HepG2 (cell line): ENCODE measurements around the gene CTIF. TPM values are rescaled to one million over a fixed set of nuclear protein-coding genes. Genes with fewer than 3 reads are reported as not detected.

Experiments
- AHR ChIP-seq: IDR thresholded peaks from 2 replicates; pipeline ENCODE4 v1.6.1; 2018; ENCODE audit warnings: missing genetic modification reagents, missing compliant biosample characterization
- ATF1 ChIP-seq: IDR thresholded peaks from 2 replicates; pipeline ENCODE4 v1.6.1; 2016; ENCODE audit warnings: mild to moderate bottlenecking, control low read depth
- CEBPZ ChIP-seq: IDR thresholded peaks from 2 replicates; pipeline ENCODE4 v1.6.1; 2012; ENCODE audit warnings: low read length, improper control_type of control experiment
- CHCHD3 ChIP-seq: sonication (generic); formaldehyde crosslinking; IDR thresholded peaks from 2 replicates; pipeline ENCODE4 v1.8.0; 2022; ENCODE audit warnings: mild to moderate bottlenecking, missing genetic modification reagents, moderate library complexity
- CHD2 ChIP-seq: IDR thresholded peaks from 2 replicates; pipeline ENCODE4 v1.6.1; 2011; ENCODE audit warnings: low read depth, low read length, improper control_type of control experiment
- KAT2B ChIP-seq: fragments of 150-350 bp; IDR thresholded peaks from 2 replicates; pipeline ENCODE4 v1.6.1; 2014; ENCODE audit warnings: low read depth, low read length, borderline replicate concordance
- LBX2 ChIP-seq: sonication (generic); formaldehyde crosslinking; IDR thresholded peaks from 2 replicates; pipeline ENCODE4 v1.5.0; 2020; ENCODE audit warnings: missing genetic modification reagents, mild to moderate bottlenecking, borderline replicate concordance
- MATR3 ChIP-seq: sonication (generic); formaldehyde crosslinking; IDR thresholded peaks from 2 replicates; pipeline ENCODE4 v1.4.0; 2020; ENCODE audit warnings: missing genetic modification reagents
- MIER3 ChIP-seq: IDR thresholded peaks from 2 replicates; pipeline ENCODE4 v1.6.1; 2016; ENCODE audit warnings: missing compliant biosample characterization, borderline replicate concordance
- NRL ChIP-seq: sonication (generic); formaldehyde crosslinking; IDR thresholded peaks from 2 replicates; pipeline ENCODE4 v1.5.0; 2020; ENCODE audit warnings: missing genetic modification reagents, mild to moderate bottlenecking, moderate library complexity, borderline replicate concordance
- RARA ChIP-seq: IDR thresholded peaks from 2 replicates; pipeline ENCODE4 v1.6.1; 2016; ENCODE audit warnings: missing genetic modification reagents, missing compliant biosample characterization
- SIX1 ChIP-seq: sonication (generic); formaldehyde crosslinking; IDR thresholded peaks from 2 replicates; pipeline ENCODE4 v1.4.0; 2020; ENCODE audit warnings: missing genetic modification reagents, borderline replicate concordance
- SRSF1 ChIP-seq: fragments of 200-400 bp; formaldehyde crosslinking; optimal IDR thresholded peaks from 2 replicates; pipeline ENCODE3; 2017; ENCODE audit warnings: mild to moderate bottlenecking, low read depth, low read length, moderate library complexity
- TEF ChIP-seq: sonication (generic); formaldehyde crosslinking; IDR thresholded peaks from 2 replicates; pipeline ENCODE4 v1.5.0; 2020; ENCODE audit warnings: missing genetic modification reagents
- ZBTB33 ChIP-seq: sonication (generic); formaldehyde crosslinking; IDR thresholded peaks from 2 replicates; pipeline ENCODE4 v1.4.0; 2020; ENCODE audit warnings: missing genetic modification reagents
- ZFAT ChIP-seq: sonication (generic); formaldehyde crosslinking; conservative IDR thresholded peaks from 2 replicates; pipeline ENCODE4 v1.8.1; 2023; ENCODE audit warnings: missing genetic modification reagents, inconsistent platforms
- ZNF207 ChIP-seq: fragments of 450-650 bp; IDR thresholded peaks from 2 replicates; pipeline ENCODE4 v1.6.1; 2016; ENCODE audit warnings: antibody characterized with exemption, borderline replicate concordance
- ZNF335 ChIP-seq: sonication (generic); formaldehyde crosslinking; IDR thresholded peaks from 2 replicates; pipeline ENCODE4 v1.4.0; 2020; ENCODE audit warnings: missing genetic modification reagents
- ZNF34 ChIP-seq: sonication (generic); formaldehyde crosslinking; IDR thresholded peaks from 2 replicates; pipeline ENCODE4 v1.4.0; 2020; ENCODE audit warnings: mild to moderate bottlenecking, missing genetic modification reagents, borderline replicate concordance
- ZNF501 ChIP-seq: sonication (generic); formaldehyde crosslinking; IDR thresholded peaks from 2 replicates; pipeline ENCODE4 v1.5.1; 2020; ENCODE audit warnings: mild to moderate bottlenecking, moderate library complexity, missing genetic modification reagents
- polyA plus RNA-seq, 8 experiments: library from polyadenylated mRNA; depleted of rRNA in 3 of 8; stranded (reverse) in 7 of 8; unstranded in 1 of 8; fragments of >200 nt; fragmentation: Illumina TruSeq in 4 of 8; extraction: Trizol in 4 of 8; gene quantifications; 2 replicates each; pipeline versions ENCODE4 v1.2.1 to v1.2.3, GENCODE V29; 2011 to 2016; ENCODE audit warnings: low read depth in 4 of 8, missing spikeins in 1 of 8, mixed read lengths in 1 of 8; ENCODE audit not compliant: insufficient read depth in 1 of 8
- total RNA-seq, 5 experiments: library from RNA; depleted of rRNA; stranded (reverse); fragments of >200 nt; fragmentation: Illumina TruSeq; extraction: Trizol; gene quantifications; 2 replicates each; pipeline ENCODE4 v1.2.3, GENCODE V29; 2016; ENCODE audit warnings: low read depth in 1 of 5
- TF ChIP-seq, protein P1 (sequence below): fragments of 450-650 bp; IDR thresholded peaks from 2 replicates; pipeline ENCODE4 v1.6.1; 2017
- TF ChIP-seq, protein P2 (sequence below): sonication (generic); formaldehyde crosslinking; conservative IDR thresholded peaks from 2 replicates; pipeline ENCODE4 v1.4.0; 2020; ENCODE audit warnings: missing genetic modification reagents

Gene CTIF
- total and polyA plus RNA-seq, 2 of the 13 experiments (the other 11 are each of a cell fraction or from before 2014, with no cell fraction given): 18.2 to 28.0 TPM

GRCh38 chr18:48777026-48777743, 238.4 kb downstream of the CTIF start (continued):
- peak; percentile 99 for TF ChIP-seq ZBTB33 (CRISPR knock-in tag)
- no peak for TF ChIP-seq KAT2B
- TF ChIP-seq CHD2: no peak
- TF ChIP-seq, protein P1, sequence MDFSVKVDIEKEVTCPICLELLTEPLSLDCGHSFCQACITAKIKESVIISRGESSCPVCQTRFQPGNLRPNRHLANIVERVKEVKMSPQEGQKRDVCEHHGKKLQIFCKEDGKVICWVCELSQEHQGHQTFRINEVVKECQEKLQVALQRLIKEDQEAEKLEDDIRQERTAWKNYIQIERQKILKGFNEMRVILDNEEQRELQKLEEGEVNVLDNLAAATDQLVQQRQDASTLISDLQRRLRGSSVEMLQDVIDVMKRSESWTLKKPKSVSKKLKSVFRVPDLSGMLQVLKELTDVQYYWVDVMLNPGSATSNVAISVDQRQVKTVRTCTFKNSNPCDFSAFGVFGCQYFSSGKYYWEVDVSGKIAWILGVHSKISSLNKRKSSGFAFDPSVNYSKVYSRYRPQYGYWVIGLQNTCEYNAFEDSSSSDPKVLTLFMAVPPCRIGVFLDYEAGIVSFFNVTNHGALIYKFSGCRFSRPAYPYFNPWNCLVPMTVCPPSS: no peak
- no peak for TF ChIP-seq MATR3 (CRISPR knock-in tag)
- TF ChIP-seq SIX1 (CRISPR knock-in tag): no peak
- no peak for TF ChIP-seq CEBPZ
- no peak for TF ChIP-seq RARA (CRISPR knock-in tag)
- TF ChIP-seq MIER3 (CRISPR knock-in tag): no peak
- TF ChIP-seq ZNF34 (CRISPR knock-in tag): no peak
- TF ChIP-seq LBX2: no peak
- no peak for TF ChIP-seq TEF (CRISPR knock-in tag)
- TF ChIP-seq NRL (CRISPR knock-in tag): no peak
- TF ChIP-seq ZNF335: no peak
- TF ChIP-seq ZFAT (CRISPR knock-in tag): no peak
- peak; percentile 73; the same call in 1 of the 2 replicates for TF ChIP-seq ZNF501 (CRISPR knock-in tag)
- no peak for TF ChIP-seq ATF1
- TF ChIP-seq AHR (CRISPR knock-in tag): no peak
- TF ChIP-seq, protein P2, sequence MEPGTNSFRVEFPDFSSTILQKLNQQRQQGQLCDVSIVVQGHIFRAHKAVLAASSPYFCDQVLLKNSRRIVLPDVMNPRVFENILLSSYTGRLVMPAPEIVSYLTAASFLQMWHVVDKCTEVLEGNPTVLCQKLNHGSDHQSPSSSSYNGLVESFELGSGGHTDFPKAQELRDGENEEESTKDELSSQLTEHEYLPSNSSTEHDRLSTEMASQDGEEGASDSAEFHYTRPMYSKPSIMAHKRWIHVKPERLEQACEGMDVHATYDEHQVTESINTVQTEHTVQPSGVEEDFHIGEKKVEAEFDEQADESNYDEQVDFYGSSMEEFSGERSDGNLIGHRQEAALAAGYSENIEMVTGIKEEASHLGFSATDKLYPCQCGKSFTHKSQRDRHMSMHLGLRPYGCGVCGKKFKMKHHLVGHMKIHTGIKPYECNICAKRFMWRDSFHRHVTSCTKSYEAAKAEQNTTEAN (CRISPR knock-in tag): no peak
- TF ChIP-seq CHCHD3: no peak
- TF ChIP-seq SRSF1: no peak
- no peak for TF ChIP-seq ZNF207
